Mucosa of descending colon (tissue), 3 donors: ENCODE data around the gene GABRB2. TPM values are rescaled to one million over a fixed set of nuclear protein-coding genes. Genes with fewer than 3 reads are reported as not detected.

Source experiments
- ATAC-seq: fragments of 200-7000 bp; cut with Tn5 transposase; one replicate; pipeline ENCODE4 v1.9.1; 2020; ENCODE audit warnings: mild to moderate bottlenecking, moderate library complexity
- DNase-seq, 3 donors: peaks; one replicate each; pipeline ENCODE4 v3.0.0-alpha.2; 2020
- H3K36me3 ChIP-seq: fragments of 200-600 bp; one replicate; pipeline ENCODE4 v1.8.0; 2021; ENCODE audit warnings: low read depth, mild to moderate bottlenecking
- H3K4me1 ChIP-seq: fragments of 200-600 bp; one replicate; pipeline ENCODE4 v1.8.0; 2021; ENCODE audit warnings: low read depth, mild to moderate bottlenecking
- H3K4me3 ChIP-seq: fragments of 200-600 bp; one replicate; pipeline ENCODE4 v1.8.0; 2021; ENCODE audit warnings: mild to moderate bottlenecking
- H3K9me3 ChIP-seq: fragments of 200-600 bp; one replicate; pipeline ENCODE4 v1.8.0; 2021; ENCODE audit warnings: mild to moderate bottlenecking
- intact Hi-C, 2 donors: fragments of 100-400 bp; cut with DNase I in 1 of 2; cut with micrococcal nuclease in 1 of 2; formaldehyde crosslinking; loops; one replicate each; pipeline versions ENCODE4 v1.11.0 to v1.11.1; 2022; cut with DNase I, micrococcal nuclease
- total RNA-seq, 3 donors: library from RNA; stranded (reverse); fragmentation: NEBNext Ultra II Directional in 2 of 3; extraction: Animal tissue kit (Norgen Biotek cat#: 25700) in 2 of 3; gene quantifications; one replicate each; pipeline versions ENCODE4 v1.2.1 to v1.2.4, GENCODE V29; 2021 to 2023
- TF ChIP-seq, protein P1 (sequence below): fragments of 200-600 bp; IDR thresholded peaks from one replicate; pipeline ENCODE4 v1.8.0; 2022; ENCODE audit warnings: antibody characterized with exemption, mild to moderate bottlenecking
- donor health status: DM: no; HTN: no; CAD: no; lungs with moderate emphysema.
- donor health status: DM: no; HTN: no; CAD: no.
- donor health status: DM: no; HTN: yes; CAD: no.

The GABRB2 gene
- total RNA-seq, 3 donors from 2014 or later, result 0.44 to 2.1 (median 2.0) TPM

GRCh38 chr5:161391016-161391415 is 155.5 kb downstream of the GABRB2 start:
- DNase-seq, result no peak
- intact Hi-C loops, result no loop called here
- Histone ChIP-seq H3K4me1 (no peaks in the 10 kb centered on the region), H3K36me3 (no peaks in the 10 kb centered on the region), H3K9me3 (no peaks in the 10 kb centered on the region), H3K4me3 (no peak overlapping the region)
- TF ChIP-seq, protein P1, sequence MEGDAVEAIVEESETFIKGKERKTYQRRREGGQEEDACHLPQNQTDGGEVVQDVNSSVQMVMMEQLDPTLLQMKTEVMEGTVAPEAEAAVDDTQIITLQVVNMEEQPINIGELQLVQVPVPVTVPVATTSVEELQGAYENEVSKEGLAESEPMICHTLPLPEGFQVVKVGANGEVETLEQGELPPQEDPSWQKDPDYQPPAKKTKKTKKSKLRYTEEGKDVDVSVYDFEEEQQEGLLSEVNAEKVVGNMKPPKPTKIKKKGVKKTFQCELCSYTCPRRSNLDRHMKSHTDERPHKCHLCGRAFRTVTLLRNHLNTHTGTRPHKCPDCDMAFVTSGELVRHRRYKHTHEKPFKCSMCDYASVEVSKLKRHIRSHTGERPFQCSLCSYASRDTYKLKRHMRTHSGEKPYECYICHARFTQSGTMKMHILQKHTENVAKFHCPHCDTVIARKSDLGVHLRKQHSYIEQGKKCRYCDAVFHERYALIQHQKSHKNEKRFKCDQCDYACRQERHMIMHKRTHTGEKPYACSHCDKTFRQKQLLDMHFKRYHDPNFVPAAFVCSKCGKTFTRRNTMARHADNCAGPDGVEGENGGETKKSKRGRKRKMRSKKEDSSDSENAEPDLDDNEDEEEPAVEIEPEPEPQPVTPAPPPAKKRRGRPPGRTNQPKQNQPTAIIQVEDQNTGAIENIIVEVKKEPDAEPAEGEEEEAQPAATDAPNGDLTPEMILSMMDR, result no peak
- ATAC-seq, result no peak

DNA sequence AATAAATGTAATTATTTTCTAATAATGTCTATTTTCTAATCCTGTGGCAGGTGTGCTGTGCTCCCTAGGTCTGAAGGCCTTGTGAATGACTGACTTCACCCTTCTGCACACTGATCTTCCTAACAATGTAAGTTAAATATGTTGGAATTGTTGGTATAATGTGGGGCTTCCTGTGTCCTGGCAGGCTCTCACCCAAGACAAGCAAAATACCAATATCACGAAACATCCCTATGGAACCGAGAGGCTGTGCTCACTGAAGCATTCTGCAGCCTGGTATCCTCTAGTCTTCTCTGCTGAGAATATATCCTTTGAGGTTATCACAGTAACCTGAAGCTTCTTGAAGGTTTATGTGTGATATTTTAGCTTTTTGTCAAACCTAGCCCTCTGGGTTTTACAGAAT is 159.4 kb downstream of the GABRB2 start:
- no peaks in the 10 kb centered on the region for H3K9me3 ChIP-seq
- intact Hi-C loops, result no loop called here
- DNase-seq (no peak), ATAC-seq (no peak)
- H3K36me3 ChIP-seq, result no peaks in the 10 kb centered on the region
- no peak overlapping the region for H3K4me3 ChIP-seq
- TF ChIP-seq, protein P1, result no peak
- no peaks in the 10 kb centered on the region for H3K4me1 ChIP-seq

GRCh38 chr5:161385027-161385426 is 161.5 kb downstream of the GABRB2 start:
- intact Hi-C loops, result no loop called here
- TF ChIP-seq, protein P1, result no peak
- DNase-seq, result no peak
- no peak for ATAC-seq
- Histone ChIP-seq H3K36me3 (no peaks in the 10 kb centered on the region), H3K9me3 (no peaks in the 10 kb centered on the region), H3K4me1 (no peaks in the 10 kb centered on the region), H3K4me3 (no peak overlapping the region)

GRCh38 chr5:161382685-161383084 is 163.8 kb downstream of the GABRB2 start:
- Histone ChIP-seq H3K4me3 (no peak overlapping the region), H3K36me3 (no peaks in the 10 kb centered on the region), H3K9me3 (no peaks in the 10 kb centered on the region), H3K4me1 (no peaks in the 10 kb centered on the region)
- no peak for ATAC-seq
- TF ChIP-seq, protein P1, result no peak
- DNase-seq, result no peak
- intact Hi-C loops, result no loop called here

DNA sequence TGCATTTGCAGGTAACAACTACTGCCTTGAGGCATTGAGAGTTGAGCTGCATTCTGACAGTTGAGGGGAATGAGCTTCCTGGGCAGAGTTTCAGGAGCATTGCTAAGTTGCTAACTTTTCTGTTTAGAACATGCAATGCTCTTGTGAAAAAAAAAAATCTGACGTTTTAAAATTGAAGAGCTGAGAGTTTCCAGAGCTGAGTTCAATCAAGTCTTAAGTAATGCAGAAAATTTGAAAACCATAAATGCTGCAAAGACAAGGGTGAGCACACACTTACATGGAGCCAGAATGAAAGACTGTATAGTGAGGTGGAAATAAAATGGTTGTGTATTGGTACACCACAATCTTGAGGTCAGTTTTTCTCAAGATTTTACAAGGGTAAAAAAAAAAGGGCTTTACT is 166.0 kb downstream of the GABRB2 start:
- DNase-seq, result no peak
- Histone ChIP-seq H3K4me3 (no peak overlapping the region), H3K36me3 (no peaks in the 10 kb centered on the region), H3K4me1 (no peaks in the 10 kb centered on the region), H3K9me3 (no peaks in the 10 kb centered on the region)
- intact Hi-C loops, result no loop called here
- TF ChIP-seq, protein P1, result no peak
- no peak for ATAC-seq

GRCh38 chr5:161378701-161379100 is 167.8 kb downstream of the GABRB2 start:
- Histone ChIP-seq H3K36me3 (no peaks in the 10 kb centered on the region), H3K4me3 (no peak overlapping the region), H3K9me3 (no peaks in the 10 kb centered on the region), H3K4me1 (no peaks in the 10 kb centered on the region)
- TF ChIP-seq, protein P1, result no peak
- intact Hi-C loops, result no loop called here
- DNase-seq (no peak), ATAC-seq (no peak)
